Measurements from ENCODE around the gene SPECC1L.
"Not testable (repeated sequence)": the region's sequence is repeated elsewhere in the genome, so short reads cannot be mapped to it uniquely, and the experiment has no call there.

- TF ChIP-seq CTCF, EP300 (IDR thresholded peaks at IDR 0.05): not testable (repeated sequence)
Measured at GRCh38 chr22:24273906-24274305, 3.3 kb downstream of the SPECC1L start.
